ENCODE measurements around the gene RBM47.

RBM47 gene

DNA sequence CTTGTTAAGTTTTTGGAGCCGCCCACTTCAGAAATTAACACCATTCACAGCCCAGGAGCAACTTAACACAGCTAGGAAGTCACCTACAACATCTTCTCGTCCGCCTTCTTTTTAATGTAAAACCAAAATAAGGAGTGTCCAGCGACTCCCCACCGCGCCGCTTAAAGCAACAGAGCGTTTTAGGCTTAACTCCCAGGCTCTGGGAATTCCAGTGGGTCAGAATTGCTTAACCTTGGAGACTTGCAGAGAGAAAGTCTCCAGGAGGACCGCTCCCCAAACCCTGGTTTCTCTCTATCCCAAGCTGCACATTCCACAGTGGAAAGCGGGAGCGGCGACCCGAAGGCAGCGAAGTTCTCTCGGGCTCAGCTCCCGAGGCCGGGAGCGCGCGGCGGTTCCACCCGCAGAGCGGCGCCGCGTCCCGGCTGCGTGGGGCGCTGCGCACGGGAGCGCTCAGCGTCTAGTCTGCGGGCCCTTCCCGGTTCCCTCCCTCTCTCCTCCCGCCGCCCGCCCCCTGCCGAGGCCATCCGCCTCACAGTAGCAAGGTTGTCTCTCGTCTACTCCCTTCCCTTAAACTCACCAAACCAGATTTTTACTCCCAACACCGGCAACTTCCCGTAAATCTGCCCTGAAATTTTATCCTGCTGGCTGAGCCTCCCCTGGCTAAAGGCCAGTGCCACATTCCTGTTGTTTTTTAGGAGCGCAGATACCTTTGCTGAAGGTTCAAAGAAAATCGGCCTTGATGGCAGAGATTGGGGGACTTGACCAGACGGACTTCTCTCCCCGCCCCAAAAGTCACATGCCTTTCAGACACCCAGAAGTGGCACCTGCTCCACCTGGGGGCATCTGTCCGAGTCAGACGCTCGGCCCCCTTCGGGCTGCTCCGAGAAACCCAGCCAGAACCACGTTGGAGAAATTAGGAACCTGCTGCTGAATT, at the start of gene RBM47 (continued):
- TF ChIP-seq, protein P1, sequence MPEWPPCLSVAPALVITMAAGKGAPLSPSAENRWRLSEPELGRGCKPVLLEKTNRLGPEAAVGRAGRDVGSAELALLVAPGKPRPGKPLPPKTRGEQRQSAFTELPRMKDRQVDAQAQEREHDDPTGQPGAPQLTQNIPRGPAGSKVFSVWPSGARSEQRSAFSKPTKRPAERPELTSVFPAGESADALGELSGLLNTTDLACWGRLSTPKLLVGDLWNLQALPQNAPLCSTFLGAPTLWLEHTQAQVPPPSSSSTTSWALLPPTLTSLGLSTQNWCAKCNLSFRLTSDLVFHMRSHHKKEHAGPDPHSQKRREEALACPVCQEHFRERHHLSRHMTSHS (tag by site-specific recombination; IDR thresholded peaks at IDR 0.05), result no peak
- TF ChIP-seq ZBTB20 (tag by site-specific recombination; IDR thresholded peaks at IDR 0.05), result no peak; the same call in 1 of the 2 replicates
- TF ChIP-seq ZNF626 (tag by site-specific recombination; IDR thresholded peaks at IDR 0.05), result no peak
- no peak for TF ChIP-seq ZNF514 (tag by site-specific recombination; IDR thresholded peaks at IDR 0.05)
- TF ChIP-seq, protein P2, sequence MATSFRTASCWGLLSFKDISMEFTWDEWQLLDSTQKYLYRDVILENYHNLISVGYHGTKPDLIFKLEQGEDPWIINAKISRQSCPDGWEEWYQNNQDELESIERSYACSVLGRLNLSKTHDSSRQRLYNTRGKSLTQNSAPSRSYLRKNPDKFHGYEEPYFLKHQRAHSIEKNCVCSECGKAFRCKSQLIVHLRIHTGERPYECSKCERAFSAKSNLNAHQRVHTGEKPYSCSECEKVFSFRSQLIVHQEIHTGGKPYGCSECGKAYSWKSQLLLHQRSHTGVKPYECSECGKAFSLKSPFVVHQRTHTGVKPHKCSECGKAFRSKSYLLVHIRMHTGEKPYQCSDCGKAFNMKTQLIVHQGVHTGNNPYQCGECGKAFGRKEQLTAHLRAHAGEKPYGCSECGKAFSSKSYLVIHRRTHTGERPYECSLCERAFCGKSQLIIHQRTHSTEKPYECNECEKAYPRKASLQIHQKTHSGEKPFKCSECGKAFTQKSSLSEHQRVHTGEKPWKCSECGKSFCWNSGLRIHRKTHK (tag by site-specific recombination; IDR thresholded peaks at IDR 0.05), result no peak
- no peak for TF ChIP-seq ZNF843 (tag by site-specific recombination; IDR thresholded peaks at IDR 0.05)
- no peak for TF ChIP-seq ZFP41 (tag by site-specific recombination; IDR thresholded peaks at IDR 0.05; ENCODE audit: borderline replicate concordance)
- no peak for TF ChIP-seq ZNF202 (tag by site-specific recombination; IDR thresholded peaks at IDR 0.05; ENCODE audit: borderline replicate concordance)
- TF ChIP-seq GFI1B (tag by site-specific recombination; IDR thresholded peaks at IDR 0.05), result 0 out of 2 replicates have a peak, but pooled peaks have one; percentile 16
- no peak for TF ChIP-seq ZNF837 (tag by site-specific recombination; IDR thresholded peaks at IDR 0.05)
- no peak for TF ChIP-seq ZNF707 (tag by site-specific recombination; IDR thresholded peaks at IDR 0.05)
- no peak for TF ChIP-seq ZNF140 (tag by site-specific recombination; IDR thresholded peaks at IDR 0.05)
- TF ChIP-seq, protein P3, sequence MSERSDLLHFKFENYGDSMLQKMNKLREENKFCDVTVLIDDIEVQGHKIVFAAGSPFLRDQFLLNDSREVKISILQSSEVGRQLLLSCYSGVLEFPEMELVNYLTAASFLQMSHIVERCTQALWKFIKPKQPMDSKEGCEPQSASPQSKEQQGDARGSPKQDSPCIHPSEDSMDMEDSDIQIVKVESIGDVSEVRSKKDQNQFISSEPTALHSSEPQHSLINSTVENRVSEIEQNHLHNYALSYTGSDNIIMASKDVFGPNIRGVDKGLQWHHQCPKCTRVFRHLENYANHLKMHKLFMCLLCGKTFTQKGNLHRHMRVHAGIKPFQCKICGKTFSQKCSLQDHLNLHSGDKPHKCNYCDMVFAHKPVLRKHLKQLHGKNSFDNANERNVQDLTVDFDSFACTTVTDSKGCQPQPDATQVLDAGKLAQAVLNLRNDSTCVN (tag by site-specific recombination; optimal IDR thresholded peaks at IDR 0.05), result peak; percentile 85
- no peak for TF ChIP-seq MYNN (tag by site-specific recombination; IDR thresholded peaks at IDR 0.05; ENCODE audit: borderline replicate concordance)
- TF ChIP-seq, protein P4, sequence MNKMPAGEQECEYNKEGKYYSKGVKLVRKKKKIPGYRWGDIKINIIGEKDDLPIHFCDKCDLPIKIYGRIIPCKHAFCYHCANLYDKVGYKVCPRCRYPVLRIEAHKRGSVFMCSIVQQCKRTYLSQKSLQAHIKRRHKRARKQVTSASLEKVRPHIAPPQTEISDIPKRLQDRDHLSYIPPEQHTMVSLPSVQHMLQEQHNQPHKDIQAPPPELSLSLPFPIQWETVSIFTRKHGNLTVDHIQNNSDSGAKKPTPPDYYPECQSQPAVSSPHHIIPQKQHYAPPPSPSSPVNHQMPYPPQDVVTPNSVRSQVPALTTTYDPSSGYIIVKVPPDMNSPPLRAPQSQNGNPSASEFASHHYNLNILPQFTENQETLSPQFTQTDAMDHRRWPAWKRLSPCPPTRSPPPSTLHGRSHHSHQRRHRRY (tag by site-specific recombination; IDR thresholded peaks at IDR 0.05), result no peak
- no peak for TF ChIP-seq GLI2 (tag by site-specific recombination; IDR thresholded peaks at IDR 0.05; ENCODE audit: borderline replicate concordance, low read depth)
- peak; percentile 96 for TF ChIP-seq WT1 (tag by site-specific recombination; IDR thresholded peaks at IDR 0.05)
- peak; percentile 64 for TF ChIP-seq ZIC2 (tag by site-specific recombination; IDR thresholded peaks at IDR 0.05)
- TF ChIP-seq ZNF394 (tag by site-specific recombination; IDR thresholded peaks at IDR 0.05; ENCODE audit: borderline replicate concordance), result no peak
- TF ChIP-seq, protein P5, sequence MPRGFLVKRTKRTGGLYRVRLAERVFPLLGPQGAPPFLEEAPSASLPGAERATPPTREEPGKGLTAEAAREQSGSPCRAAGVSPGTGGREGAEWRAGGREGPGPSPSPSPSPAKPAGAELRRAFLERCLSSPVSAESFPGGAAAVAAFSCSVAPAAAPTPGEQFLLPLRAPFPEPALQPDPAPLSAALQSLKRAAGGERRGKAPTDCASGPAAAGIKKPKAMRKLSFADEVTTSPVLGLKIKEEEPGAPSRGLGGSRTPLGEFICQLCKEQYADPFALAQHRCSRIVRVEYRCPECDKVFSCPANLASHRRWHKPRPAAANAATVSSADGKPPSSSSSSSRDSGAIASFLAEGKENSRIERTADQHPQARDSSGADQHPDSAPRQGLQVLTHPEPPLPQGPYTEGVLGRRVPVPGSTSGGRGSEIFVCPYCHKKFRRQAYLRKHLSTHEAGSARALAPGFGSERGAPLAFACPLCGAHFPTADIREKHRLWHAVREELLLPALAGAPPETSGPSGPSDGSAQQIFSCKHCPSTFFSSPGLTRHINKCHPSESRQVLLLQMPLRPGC (tag by site-specific recombination; IDR thresholded peaks at IDR 0.05), result no peak
- TF ChIP-seq ZNF391 (tag by site-specific recombination; IDR thresholded peaks at IDR 0.05; ENCODE audit: borderline replicate concordance, low read depth), result no peak
- TF ChIP-seq, protein P6, sequence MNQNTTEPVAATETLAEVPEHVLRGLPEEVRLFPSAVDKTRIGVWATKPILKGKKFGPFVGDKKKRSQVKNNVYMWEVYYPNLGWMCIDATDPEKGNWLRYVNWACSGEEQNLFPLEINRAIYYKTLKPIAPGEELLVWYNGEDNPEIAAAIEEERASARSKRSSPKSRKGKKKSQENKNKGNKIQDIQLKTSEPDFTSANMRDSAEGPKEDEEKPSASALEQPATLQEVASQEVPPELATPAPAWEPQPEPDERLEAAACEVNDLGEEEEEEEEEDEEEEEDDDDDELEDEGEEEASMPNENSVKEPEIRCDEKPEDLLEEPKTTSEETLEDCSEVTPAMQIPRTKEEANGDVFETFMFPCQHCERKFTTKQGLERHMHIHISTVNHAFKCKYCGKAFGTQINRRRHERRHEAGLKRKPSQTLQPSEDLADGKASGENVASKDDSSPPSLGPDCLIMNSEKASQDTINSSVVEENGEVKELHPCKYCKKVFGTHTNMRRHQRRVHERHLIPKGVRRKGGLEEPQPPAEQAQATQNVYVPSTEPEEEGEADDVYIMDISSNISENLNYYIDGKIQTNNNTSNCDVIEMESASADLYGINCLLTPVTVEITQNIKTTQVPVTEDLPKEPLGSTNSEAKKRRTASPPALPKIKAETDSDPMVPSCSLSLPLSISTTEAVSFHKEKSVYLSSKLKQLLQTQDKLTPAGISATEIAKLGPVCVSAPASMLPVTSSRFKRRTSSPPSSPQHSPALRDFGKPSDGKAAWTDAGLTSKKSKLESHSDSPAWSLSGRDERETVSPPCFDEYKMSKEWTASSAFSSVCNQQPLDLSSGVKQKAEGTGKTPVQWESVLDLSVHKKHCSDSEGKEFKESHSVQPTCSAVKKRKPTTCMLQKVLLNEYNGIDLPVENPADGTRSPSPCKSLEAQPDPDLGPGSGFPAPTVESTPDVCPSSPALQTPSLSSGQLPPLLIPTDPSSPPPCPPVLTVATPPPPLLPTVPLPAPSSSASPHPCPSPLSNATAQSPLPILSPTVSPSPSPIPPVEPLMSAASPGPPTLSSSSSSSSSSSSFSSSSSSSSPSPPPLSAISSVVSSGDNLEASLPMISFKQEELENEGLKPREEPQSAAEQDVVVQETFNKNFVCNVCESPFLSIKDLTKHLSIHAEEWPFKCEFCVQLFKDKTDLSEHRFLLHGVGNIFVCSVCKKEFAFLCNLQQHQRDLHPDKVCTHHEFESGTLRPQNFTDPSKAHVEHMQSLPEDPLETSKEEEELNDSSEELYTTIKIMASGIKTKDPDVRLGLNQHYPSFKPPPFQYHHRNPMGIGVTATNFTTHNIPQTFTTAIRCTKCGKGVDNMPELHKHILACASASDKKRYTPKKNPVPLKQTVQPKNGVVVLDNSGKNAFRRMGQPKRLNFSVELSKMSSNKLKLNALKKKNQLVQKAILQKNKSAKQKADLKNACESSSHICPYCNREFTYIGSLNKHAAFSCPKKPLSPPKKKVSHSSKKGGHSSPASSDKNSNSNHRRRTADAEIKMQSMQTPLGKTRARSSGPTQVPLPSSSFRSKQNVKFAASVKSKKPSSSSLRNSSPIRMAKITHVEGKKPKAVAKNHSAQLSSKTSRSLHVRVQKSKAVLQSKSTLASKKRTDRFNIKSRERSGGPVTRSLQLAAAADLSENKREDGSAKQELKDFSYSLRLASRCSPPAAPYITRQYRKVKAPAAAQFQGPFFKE (tag by site-specific recombination; IDR thresholded peaks at IDR 0.05; ENCODE audit: borderline replicate concordance), result no peak
- TF ChIP-seq ZNF610 (tag by site-specific recombination; IDR thresholded peaks at IDR 0.05; ENCODE audit: borderline replicate concordance), result peak; percentile 47; the same call in 1 of the 2 replicates
- TF ChIP-seq ZNF350 (tag by site-specific recombination; IDR thresholded peaks at IDR 0.05), result no peak
- 0 out of 2 replicates have a peak, but pooled peaks have one; percentile 13 for TF ChIP-seq ZNF2 (tag by site-specific recombination; IDR thresholded peaks at IDR 0.05)
